ENCODE results near the gene NID2. TPM values are rescaled to one million over a fixed set of nuclear protein-coding genes. Genes with fewer than 3 reads are reported as not detected.
A peak's percentile ranks its signal among the peaks of the same experiment; 100 is the strongest.

The NID2 gene
- polyA plus RNA-seq, 2 donors: 2.9 to 3.1 TPM

GRCh38 chr14:52060080-52060479, 8.8 kb downstream of the NID2 start:
- 11 to 28% methylated on average over 6 of the region's 6 CpGs for WGBS, 2 donors
- peak overlapping the region in 1 of 2 donors; percentile 36 for H3K27ac ChIP-seq (ENCODE audit: low read depth in 2 of 2, low read length in 1 of 2)
- H3K4me1 ChIP-seq (ENCODE audit: control insufficient read depth in 2 of 2, insufficient read depth in 2 of 2, low read length in 1 of 2): peaks cover 3 to 4% of the 10 kb centered on the region in 2 donors
- no peak overlapping the region for H3K4me3 ChIP-seq (ENCODE audit: low read depth in 1 of 2, low read length in 2 of 2)
- no peaks in the 10 kb centered on the region for H3K27me3 ChIP-seq (ENCODE audit: control insufficient read depth in 1 of 2, insufficient read depth in 2 of 2, low read length in 2 of 2)
- H3K36me3 ChIP-seq (ENCODE audit: control insufficient read depth in 2 of 2, insufficient read depth in 2 of 2, low read length in 1 of 2): no peaks in the 10 kb centered on the region
- H3K9me3 ChIP-seq (ENCODE audit: control insufficient read depth in 2 of 2, insufficient read depth in 1 of 2, low read depth in 1 of 2, low read length in 1 of 2): no peaks in the 10 kb centered on the region

- Histone ChIP-seq H3K4me3 (ENCODE audit: low read depth in 1 of 2, low read length in 2 of 2) (no peak overlapping the region), H3K27ac (ENCODE audit: low read depth in 2 of 2, low read length in 1 of 2) (no peak overlapping the region), H3K4me1 (ENCODE audit: control insufficient read depth in 2 of 2, insufficient read depth in 2 of 2, low read length in 1 of 2) (peaks cover 3 to 4% of the 10 kb centered on the region in 2 donors)
These were observed 9.2 kb downstream of the NID2 start for GRCh38 chr14:52059649-52060048.

GRCh38 chr14:52058341-52058740, 10.5 kb downstream of the NID2 start:
- Histone ChIP-seq H3K4me3 (ENCODE audit: low read depth in 1 of 2, low read length in 2 of 2) (no peak overlapping the region), H3K36me3 (ENCODE audit: control insufficient read depth in 2 of 2, insufficient read depth in 2 of 2, low read length in 1 of 2) (no peaks in the 10 kb centered on the region), H3K27me3 (ENCODE audit: control insufficient read depth in 1 of 2, insufficient read depth in 2 of 2, low read length in 2 of 2) (no peaks in the 10 kb centered on the region), H3K9me3 (ENCODE audit: control insufficient read depth in 2 of 2, insufficient read depth in 1 of 2, low read depth in 1 of 2, low read length in 1 of 2) (no peaks in the 10 kb centered on the region), H3K27ac (ENCODE audit: low read depth in 2 of 2, low read length in 1 of 2) (no peak overlapping the region), H3K4me1 (ENCODE audit: control insufficient read depth in 2 of 2, insufficient read depth in 2 of 2, low read length in 1 of 2) (peaks cover 3 to 4% of the 10 kb centered on the region in 2 donors)
- 51 to 55% methylated on average over 3 of the region's 3 CpGs for WGBS, 2 donors

More at GRCh38 chr14:52059649-52060048, 9.2 kb downstream of the NID2 start:
- no peaks in the 10 kb centered on the region for H3K9me3 ChIP-seq (ENCODE audit: control insufficient read depth in 2 of 2, insufficient read depth in 1 of 2, low read depth in 1 of 2, low read length in 1 of 2)
- no peaks in the 10 kb centered on the region for H3K27me3 ChIP-seq (ENCODE audit: control insufficient read depth in 1 of 2, insufficient read depth in 2 of 2, low read length in 2 of 2)
- H3K36me3 ChIP-seq (ENCODE audit: control insufficient read depth in 2 of 2, insufficient read depth in 2 of 2, low read length in 1 of 2): no peaks in the 10 kb centered on the region

DNA sequence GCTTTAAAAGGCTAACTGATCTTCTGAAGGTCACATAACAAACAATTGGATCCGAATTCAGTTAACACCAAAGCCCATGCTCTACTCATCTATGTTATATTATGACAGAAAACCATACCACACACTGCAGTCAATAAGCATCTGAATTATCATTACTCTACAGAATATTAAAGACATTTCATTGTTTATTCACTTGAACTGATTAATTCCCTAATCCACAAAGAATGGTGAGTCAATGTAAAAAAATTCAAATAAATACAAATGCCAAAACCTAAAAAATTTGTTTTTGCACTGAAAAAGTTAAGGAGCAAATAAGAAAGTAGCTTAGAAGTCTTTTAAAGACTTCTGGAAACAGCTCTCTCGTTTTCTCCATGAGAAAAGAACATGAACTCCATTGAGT, 13.7 kb downstream of the NID2 start:
- H3K4me1 ChIP-seq (ENCODE audit: control insufficient read depth in 2 of 2, insufficient read depth in 2 of 2, low read length in 1 of 2): no peaks in the 10 kb centered on the region
- no peak overlapping the region for H3K27ac ChIP-seq (ENCODE audit: low read depth in 2 of 2, low read length in 1 of 2)
- no peak overlapping the region for H3K4me3 ChIP-seq (ENCODE audit: low read depth in 1 of 2, low read length in 2 of 2)
- no peaks in the 10 kb centered on the region for H3K27me3 ChIP-seq (ENCODE audit: control insufficient read depth in 1 of 2, insufficient read depth in 2 of 2, low read length in 2 of 2)
- H3K9me3 ChIP-seq (ENCODE audit: control insufficient read depth in 2 of 2, insufficient read depth in 1 of 2, low read depth in 1 of 2, low read length in 1 of 2): no peaks in the 10 kb centered on the region
- H3K36me3 ChIP-seq (ENCODE audit: control insufficient read depth in 2 of 2, insufficient read depth in 2 of 2, low read length in 1 of 2): no peaks in the 10 kb centered on the region
- 68 to 73% methylated on average over 2 of the region's 2 CpGs for WGBS, 2 donors

- Histone ChIP-seq H3K4me3 (ENCODE audit: low read depth in 1 of 2, low read length in 2 of 2) (no peak overlapping the region), H3K36me3 (ENCODE audit: control insufficient read depth in 2 of 2, insufficient read depth in 2 of 2, low read length in 1 of 2) (no peaks in the 10 kb centered on the region), H3K4me1 (ENCODE audit: control insufficient read depth in 2 of 2, insufficient read depth in 2 of 2, low read length in 1 of 2) (peaks cover 0 to under 1% of the 10 kb centered on the region in 2 donors), H3K27me3 (ENCODE audit: control insufficient read depth in 1 of 2, insufficient read depth in 2 of 2, low read length in 2 of 2) (no peaks in the 10 kb centered on the region), H3K27ac (ENCODE audit: low read depth in 2 of 2, low read length in 1 of 2) (no peak overlapping the region), H3K9me3 (ENCODE audit: control insufficient read depth in 2 of 2, insufficient read depth in 1 of 2, low read depth in 1 of 2, low read length in 1 of 2) (no peaks in the 10 kb centered on the region)
- WGBS, 2 donors: 0 to 21% methylated on average over 1 of the region's 1 CpG
These were observed 14.2 kb downstream of the NID2 start for GRCh38 chr14:52054678-52055077.

DNA sequence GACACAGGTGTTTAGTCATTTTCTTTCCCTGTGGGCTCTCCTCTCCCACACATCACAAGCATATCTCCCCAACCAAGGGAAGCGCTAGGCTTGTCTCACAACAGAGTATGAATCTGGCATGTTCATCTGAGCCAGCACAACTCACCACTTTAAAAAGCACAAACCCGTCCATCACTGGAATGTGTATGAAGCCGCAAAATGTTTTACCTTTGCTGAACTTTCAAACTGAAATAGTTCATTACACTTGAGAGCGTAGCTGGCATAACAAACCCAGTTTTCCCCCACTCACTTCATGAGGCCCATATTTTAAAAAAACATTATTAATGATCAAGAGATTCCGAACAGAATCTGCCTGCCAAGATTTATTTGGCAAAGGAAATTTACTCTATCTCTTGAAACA, 15.8 kb downstream of the NID2 start:
- Histone ChIP-seq H3K4me3 (ENCODE audit: low read depth in 1 of 2, low read length in 2 of 2) (no peak overlapping the region), H3K27me3 (ENCODE audit: control insufficient read depth in 1 of 2, insufficient read depth in 2 of 2, low read length in 2 of 2) (no peaks in the 10 kb centered on the region), H3K36me3 (ENCODE audit: control insufficient read depth in 2 of 2, insufficient read depth in 2 of 2, low read length in 1 of 2) (no peaks in the 10 kb centered on the region), H3K27ac (ENCODE audit: low read depth in 2 of 2, low read length in 1 of 2) (peak overlapping the region; percentile 44 to 57), H3K9me3 (ENCODE audit: control insufficient read depth in 2 of 2, insufficient read depth in 1 of 2, low read depth in 1 of 2, low read length in 1 of 2) (no peaks in the 10 kb centered on the region), H3K4me1 (ENCODE audit: control insufficient read depth in 2 of 2, insufficient read depth in 2 of 2, low read length in 1 of 2) (peaks cover 0 to 2% of the 10 kb centered on the region in 2 donors)
- 33 to 51% methylated on average over 5 of the region's 5 CpGs for WGBS, 2 donors

DNA sequence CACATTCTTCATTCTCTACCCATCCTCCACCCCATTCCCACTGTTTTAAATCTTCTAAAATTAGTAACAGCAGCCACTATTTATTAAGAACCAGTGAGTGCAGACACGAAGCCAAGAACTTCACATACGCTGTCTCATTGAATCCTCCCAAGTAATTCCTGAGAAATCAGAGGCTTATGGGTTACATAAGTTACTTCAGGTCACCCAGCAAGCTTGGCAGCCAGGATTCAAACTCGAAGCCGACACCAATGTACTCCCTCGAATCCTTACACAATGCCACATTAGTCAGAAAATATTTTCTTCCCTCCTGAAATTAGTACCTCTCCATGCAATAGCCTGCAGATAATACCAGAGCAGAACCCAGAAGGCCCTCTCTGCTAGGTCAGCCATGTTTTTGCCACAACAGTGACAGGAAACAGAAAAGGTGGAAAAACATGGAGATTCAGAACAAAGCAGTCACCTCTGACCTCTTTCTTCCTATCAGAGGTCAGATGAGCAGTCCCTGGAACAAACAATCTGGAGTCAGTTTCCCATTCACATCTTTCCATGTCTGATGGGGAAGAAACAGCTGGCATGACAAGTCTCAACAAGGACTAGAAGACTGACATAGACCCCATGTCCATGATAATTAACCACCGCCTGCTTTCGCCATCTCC, 16.4 kb downstream of the NID2 start:
- H3K4me1 ChIP-seq (ENCODE audit: control insufficient read depth in 2 of 2, insufficient read depth in 2 of 2, low read length in 1 of 2): peaks cover 0 to 2% of the 10 kb centered on the region in 2 donors

GRCh38 chr14:52051871-52052270, 17.0 kb downstream of the NID2 start:
- Histone ChIP-seq H3K36me3 (ENCODE audit: control insufficient read depth in 2 of 2, insufficient read depth in 2 of 2, low read length in 1 of 2) (no peaks in the 10 kb centered on the region), H3K4me3 (ENCODE audit: low read depth in 1 of 2, low read length in 2 of 2) (no peak overlapping the region), H3K27ac (ENCODE audit: low read depth in 2 of 2, low read length in 1 of 2) (peak overlapping the region; percentile 4 to 34), H3K27me3 (ENCODE audit: control insufficient read depth in 1 of 2, insufficient read depth in 2 of 2, low read length in 2 of 2) (no peaks in the 10 kb centered on the region), H3K4me1 (ENCODE audit: control insufficient read depth in 2 of 2, insufficient read depth in 2 of 2, low read length in 1 of 2) (peaks cover 2 to 3% of the 10 kb centered on the region in 2 donors), H3K9me3 (ENCODE audit: control insufficient read depth in 2 of 2, insufficient read depth in 1 of 2, low read depth in 1 of 2, low read length in 1 of 2) (no peaks in the 10 kb centered on the region)
- WGBS, 2 donors: 44 to 57% methylated on average over 2 of the region's 2 CpGs

More for the DNA sequence above, 16.4 kb downstream of the NID2 start:
- H3K27ac ChIP-seq (ENCODE audit: low read depth in 2 of 2, low read length in 1 of 2): peak overlapping the region; percentile 44 to 57
- H3K27me3 ChIP-seq (ENCODE audit: control insufficient read depth in 1 of 2, insufficient read depth in 2 of 2, low read length in 2 of 2): no peaks in the 10 kb centered on the region
- no peaks in the 10 kb centered on the region for H3K9me3 ChIP-seq (ENCODE audit: control insufficient read depth in 2 of 2, insufficient read depth in 1 of 2, low read depth in 1 of 2, low read length in 1 of 2)
- WGBS, 2 donors: 47 to 56% methylated on average over 7 of the region's 7 CpGs
- H3K36me3 ChIP-seq (ENCODE audit: control insufficient read depth in 2 of 2, insufficient read depth in 2 of 2, low read length in 1 of 2): no peaks in the 10 kb centered on the region
- no peak overlapping the region for H3K4me3 ChIP-seq (ENCODE audit: low read depth in 1 of 2, low read length in 2 of 2)

DNA sequence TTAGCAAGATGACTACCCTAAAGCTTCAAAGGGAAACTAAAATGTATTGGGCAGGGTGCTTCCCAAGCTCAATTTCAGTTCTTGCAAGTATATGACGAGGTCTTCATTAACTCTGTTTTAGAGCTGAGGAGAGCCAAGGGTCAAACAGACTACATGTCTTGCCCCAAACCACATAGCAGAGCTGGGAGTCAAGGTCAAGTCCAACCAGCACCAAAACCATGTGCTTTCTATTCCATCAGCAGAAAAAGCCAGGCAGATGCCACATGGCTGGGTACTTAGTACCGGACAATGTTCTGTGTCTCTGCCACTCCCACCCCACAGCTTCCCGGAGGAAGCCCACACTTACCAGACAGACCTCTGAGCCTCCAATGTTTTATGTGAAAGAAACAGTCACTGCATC, 17.6 kb downstream of the NID2 start:
- Histone ChIP-seq H3K4me3 (ENCODE audit: low read depth in 1 of 2, low read length in 2 of 2) (no peak overlapping the region), H3K4me1 (ENCODE audit: control insufficient read depth in 2 of 2, insufficient read depth in 2 of 2, low read length in 1 of 2) (peaks cover 2 to 3% of the 10 kb centered on the region in 2 donors), H3K36me3 (ENCODE audit: control insufficient read depth in 2 of 2, insufficient read depth in 2 of 2, low read length in 1 of 2) (no peaks in the 10 kb centered on the region), H3K27me3 (ENCODE audit: control insufficient read depth in 1 of 2, insufficient read depth in 2 of 2, low read length in 2 of 2) (no peaks in the 10 kb centered on the region), H3K27ac (ENCODE audit: low read depth in 2 of 2, low read length in 1 of 2) (peak overlapping the region; percentile 0 to 1), H3K9me3 (ENCODE audit: control insufficient read depth in 2 of 2, insufficient read depth in 1 of 2, low read depth in 1 of 2, low read length in 1 of 2) (no peaks in the 10 kb centered on the region)
- 69 to 76% methylated on average over 3 of the region's 3 CpGs for WGBS, 2 donors
